Stimulated activated effector memory CD8-positive, alpha-beta T cell treated with anti-CD3 and anti-CD28 coated beads, Interleukin-12 subunit alpha, Interleukin-12 subunit beta, amount 100 ng/mL, for 72 hours (primary cell): Measurements from ENCODE around the gene GTF3C1.
A peak's percentile ranks its signal among the peaks of the same experiment; 100 is the strongest.

Source experiments
- ATAC-seq: fragments of 150-1000 bp; cut with Tn5 transposase; 2 replicates; pipeline ENCODE4 v1.10.0; 2021
- DNase-seq, 2 donors: peaks; one replicate each; pipeline ENCODE4 v3.0.0; 2021 to 2022; ENCODE audit warnings: low spot score in 2 of 2
- H3K27ac Mint-ChIP-seq: one replicate; pipeline ENCODE4 v1.8.0; 2022; ENCODE audit warnings: mild to moderate bottlenecking, mixed read lengths
- H3K36me3 Mint-ChIP-seq: one replicate; pipeline ENCODE4 v1.8.0; 2022; ENCODE audit warnings: mild to moderate bottlenecking, mixed read lengths
- H3K4me1 Mint-ChIP-seq: one replicate; pipeline ENCODE4 v1.8.0; 2022; ENCODE audit warnings: mixed read lengths
- H3K4me3 Mint-ChIP-seq: one replicate; pipeline ENCODE4 v1.8.0; 2022; ENCODE audit warnings: mild to moderate bottlenecking, mixed read lengths
- H3K9me3 Mint-ChIP-seq: one replicate; pipeline ENCODE4 v1.8.0; 2022; ENCODE audit warnings: mixed read lengths

GTF3C1 gene

DNA sequence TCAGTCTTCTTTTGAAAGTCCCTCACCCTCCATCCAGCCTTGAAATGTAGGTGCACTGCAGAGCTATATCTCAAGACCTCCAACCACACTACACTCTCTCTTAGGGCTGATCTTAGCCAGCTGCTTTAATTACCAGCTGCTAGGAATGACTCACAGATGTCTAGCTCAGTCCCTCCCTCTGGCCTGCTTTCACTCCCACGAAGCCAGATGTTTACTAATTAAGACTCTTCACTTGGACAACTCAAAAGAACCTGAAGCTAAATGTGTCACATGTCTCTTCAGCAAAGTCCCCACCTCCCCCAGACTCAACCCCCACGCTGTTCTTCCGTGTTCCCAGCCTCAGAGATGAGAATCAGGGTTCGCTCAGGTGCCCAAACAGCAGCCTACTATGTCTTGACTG lies 2.6 kb downstream of the GTF3C1 start:
- H3K4me3 Mint-ChIP-seq: peak overlapping the region; percentile 22
- no peak for DNase-seq
- peaks cover 48% of the 10 kb centered on the region for H3K36me3 Mint-ChIP-seq
- no peaks in the 10 kb centered on the region for H3K9me3 Mint-ChIP-seq
- peak overlapping the region; percentile 26 for H3K27ac Mint-ChIP-seq
- ATAC-seq: peak; percentile 57
- H3K4me1 Mint-ChIP-seq: peaks cover 57% of the 10 kb centered on the region

- H3K36me3 Mint-ChIP-seq: peaks cover 63% of the 10 kb centered on the region
- H3K9me3 Mint-ChIP-seq: peaks cover 3% of the 10 kb centered on the region
- no peak overlapping the region for H3K27ac Mint-ChIP-seq
- peaks cover 60% of the 10 kb centered on the region for H3K4me1 Mint-ChIP-seq
- ATAC-seq (no peak), DNase-seq (no peak)
- H3K4me3 Mint-ChIP-seq: no peak overlapping the region
Observed at GRCh38 chr16:27544671-27545070, 5.0 kb downstream of the GTF3C1 start.

DNA sequence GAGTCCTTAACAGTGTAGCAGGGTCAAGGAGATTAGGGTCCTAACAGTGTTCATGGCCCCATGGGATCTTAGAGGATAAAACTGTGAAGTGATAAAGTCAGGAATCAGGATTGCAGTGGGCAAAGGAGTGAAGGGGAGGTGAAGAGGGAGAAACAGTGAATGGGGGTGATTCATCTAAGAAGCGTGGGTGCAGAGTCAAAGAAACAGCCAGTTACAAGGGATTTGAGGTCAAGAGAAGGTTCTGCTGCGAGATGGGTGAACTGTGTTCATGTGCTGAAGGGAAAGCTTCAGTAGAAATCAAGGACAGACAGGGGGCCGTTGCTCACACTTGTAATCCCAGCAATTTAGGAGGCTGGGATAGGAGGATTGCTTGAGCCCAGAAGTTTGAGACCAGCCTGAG lies 5.9 kb downstream of the GTF3C1 start:
- Mint-ChIP-seq H3K27ac (peak overlapping the region; percentile 10), H3K9me3 (peaks cover 3% of the 10 kb centered on the region)

DNA sequence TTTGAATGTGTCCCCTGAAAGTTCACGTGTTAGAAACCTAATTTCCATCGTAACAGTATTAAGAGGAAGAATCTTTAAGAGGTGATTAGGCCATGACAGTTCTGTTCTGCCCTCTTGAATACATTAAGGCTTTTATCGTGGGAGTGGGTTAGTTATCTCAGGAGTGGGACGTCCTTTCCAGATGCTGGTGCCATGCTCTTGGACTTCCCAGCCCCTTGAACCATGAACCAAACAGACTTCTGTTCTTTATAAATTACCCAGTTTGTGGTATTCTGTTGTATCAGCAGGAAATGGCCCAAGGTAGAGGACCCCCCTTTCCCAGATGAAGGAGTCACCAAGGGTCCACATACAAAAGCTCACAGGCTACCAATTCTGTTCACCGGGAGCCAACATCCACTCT lies 10.1 kb downstream of the GTF3C1 start:
- peaks cover 35% of the 10 kb centered on the region for H3K4me1 Mint-ChIP-seq
- H3K9me3 Mint-ChIP-seq: peaks cover 3% of the 10 kb centered on the region
- peak overlapping the region; percentile 80 for H3K27ac Mint-ChIP-seq
- peaks cover 95% of the 10 kb centered on the region for H3K36me3 Mint-ChIP-seq
- ATAC-seq: no peak
- no peak overlapping the region for H3K4me3 Mint-ChIP-seq
- DNase-seq: no peak

More for the DNA sequence above, 5.9 kb downstream of the GTF3C1 start:
- DNase-seq (no peak), ATAC-seq (no peak)
- peaks cover 60% of the 10 kb centered on the region for H3K4me1 Mint-ChIP-seq
- H3K4me3 Mint-ChIP-seq: no peak overlapping the region
- peaks cover 66% of the 10 kb centered on the region for H3K36me3 Mint-ChIP-seq

GRCh38 chr16:27539120-27539519 lies 10.6 kb downstream of the GTF3C1 start:
- DNase-seq: no peak
- ATAC-seq: peak; percentile 79
- peaks cover 35% of the 10 kb centered on the region for H3K4me1 Mint-ChIP-seq
- peaks cover 93% of the 10 kb centered on the region for H3K36me3 Mint-ChIP-seq
- no peak overlapping the region for H3K4me3 Mint-ChIP-seq
- H3K27ac Mint-ChIP-seq: peak overlapping the region; percentile 80
- H3K9me3 Mint-ChIP-seq: peaks cover 3% of the 10 kb centered on the region

- Mint-ChIP-seq H3K4me1 (peaks cover 30% of the 10 kb centered on the region), H3K9me3 (peaks cover 3% of the 10 kb centered on the region), H3K4me3 (no peak overlapping the region), H3K27ac (peak overlapping the region; percentile 80), H3K36me3 (peaks cover 93% of the 10 kb centered on the region)
- DNase-seq (no peak), ATAC-seq (no peak)
Observed at GRCh38 chr16:27538528-27538927, 11.2 kb downstream of the GTF3C1 start.

GRCh38 chr16:27534256-27534655 lies 15.5 kb downstream of the GTF3C1 start:
- peaks cover 91% of the 10 kb centered on the region for H3K36me3 Mint-ChIP-seq
- H3K27ac Mint-ChIP-seq: no peak overlapping the region
- ATAC-seq: no peak
- no peaks in the 10 kb centered on the region for H3K9me3 Mint-ChIP-seq
- DNase-seq: no peak
- H3K4me3 Mint-ChIP-seq: no peak overlapping the region
- H3K4me1 Mint-ChIP-seq: peaks cover 24% of the 10 kb centered on the region

- Mint-ChIP-seq H3K4me3 (no peak overlapping the region), H3K9me3 (no peaks in the 10 kb centered on the region), H3K36me3 (peaks cover 91% of the 10 kb centered on the region), H3K27ac (peak overlapping the region; percentile 24), H3K4me1 (peaks cover 20% of the 10 kb centered on the region)
- DNase-seq (no peak), ATAC-seq (no peak)
Observed at GRCh38 chr16:27531826-27532800, 17.6 kb downstream of the GTF3C1 start.

GRCh38 chr16:27531186-27531585 lies 18.5 kb downstream of the GTF3C1 start:
- Mint-ChIP-seq H3K4me3 (no peak overlapping the region), H3K36me3 (peaks cover 91% of the 10 kb centered on the region), H3K27ac (peak overlapping the region; percentile 24), H3K9me3 (no peaks in the 10 kb centered on the region), H3K4me1 (peaks cover 20% of the 10 kb centered on the region)
- no peak for ATAC-seq
- no peak for DNase-seq

DNA sequence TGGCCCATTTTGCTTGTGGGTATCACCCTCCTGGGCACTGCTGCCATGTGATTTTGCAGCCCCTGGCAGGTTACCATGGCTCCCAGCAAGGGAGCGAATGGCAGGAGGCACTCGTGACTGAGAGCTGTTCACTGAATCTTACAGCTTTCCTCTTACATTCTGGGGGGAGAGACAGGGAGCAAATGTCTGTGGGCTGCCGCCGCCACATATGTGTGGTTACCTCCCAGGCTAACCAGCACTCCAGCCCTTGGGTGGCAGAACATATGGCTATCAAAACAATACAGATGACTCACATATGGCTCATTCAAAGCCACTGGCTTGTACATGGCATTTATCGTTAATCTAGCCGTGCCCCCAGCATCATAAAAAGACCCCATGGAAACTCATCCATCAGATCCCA lies 19.8 kb downstream of the GTF3C1 start:
- peaks cover 20% of the 10 kb centered on the region for H3K4me1 Mint-ChIP-seq
- ATAC-seq (no peak), DNase-seq (no peak)
- H3K27ac Mint-ChIP-seq: no peak overlapping the region
- H3K36me3 Mint-ChIP-seq: peaks cover 92% of the 10 kb centered on the region
- no peaks in the 10 kb centered on the region for H3K9me3 Mint-ChIP-seq
- H3K4me3 Mint-ChIP-seq: no peak overlapping the region

- H3K27ac Mint-ChIP-seq: peak overlapping the region; percentile 20
- H3K36me3 Mint-ChIP-seq: peaks cover 89% of the 10 kb centered on the region
Observed at GRCh38 chr16:27528294-27528693, 21.4 kb downstream of the GTF3C1 start.

GRCh38 chr16:27526180-27526579 lies 23.5 kb downstream of the GTF3C1 start:
- no peak overlapping the region for H3K27ac Mint-ChIP-seq
- H3K4me3 Mint-ChIP-seq: no peak overlapping the region
- H3K4me1 Mint-ChIP-seq: peaks cover 24% of the 10 kb centered on the region
- no peaks in the 10 kb centered on the region for H3K9me3 Mint-ChIP-seq
- DNase-seq (no peak), ATAC-seq (no peak)
- H3K36me3 Mint-ChIP-seq: peaks cover 80% of the 10 kb centered on the region

More at GRCh38 chr16:27528294-27528693, 21.4 kb downstream of the GTF3C1 start:
- Mint-ChIP-seq H3K9me3 (no peaks in the 10 kb centered on the region), H3K4me3 (no peak overlapping the region), H3K4me1 (peaks cover 20% of the 10 kb centered on the region)
- DNase-seq: no peak
- no peak for ATAC-seq

GRCh38 chr16:27522173-27522707 lies 27.5 kb downstream of the GTF3C1 start:
- peaks cover 14% of the 10 kb centered on the region for H3K4me1 Mint-ChIP-seq
- no peak for ATAC-seq

GRCh38 chr16:27520982-27521673 lies 28.6 kb downstream of the GTF3C1 start:
- Mint-ChIP-seq H3K27ac (peak overlapping the region; percentile 63), H3K4me1 (peaks cover 14% of the 10 kb centered on the region), H3K36me3 (peaks cover 46% of the 10 kb centered on the region), H3K9me3 (no peaks in the 10 kb centered on the region), H3K4me3 (no peak overlapping the region)
- ATAC-seq: no peak
- DNase-seq: no peak

More at GRCh38 chr16:27522173-27522707, 27.5 kb downstream of the GTF3C1 start:
- Mint-ChIP-seq H3K36me3 (peaks cover 48% of the 10 kb centered on the region), H3K4me3 (no peak overlapping the region), H3K9me3 (no peaks in the 10 kb centered on the region), H3K27ac (peak overlapping the region; percentile 63)
- no peak for DNase-seq

DNA sequence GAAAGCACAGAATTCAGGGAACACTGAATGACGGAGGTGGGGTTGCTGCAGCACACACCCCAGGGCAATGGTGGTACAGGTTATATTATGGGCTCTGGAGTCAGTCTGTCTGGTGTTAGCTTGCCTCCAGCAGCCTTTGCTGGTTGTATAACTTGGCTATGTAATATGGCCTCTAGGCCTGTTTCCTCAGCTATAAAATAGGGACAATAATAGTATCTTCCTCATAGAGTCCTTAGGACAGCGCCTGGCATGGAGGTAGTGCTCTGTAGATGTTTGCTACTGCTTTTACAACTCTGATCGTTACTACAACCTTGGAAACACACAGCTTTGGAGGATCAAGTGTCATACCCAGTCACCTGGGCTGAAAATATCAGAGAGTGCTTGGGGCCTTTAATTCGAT lies 31.5 kb downstream of the GTF3C1 start:
- ATAC-seq (no peak), DNase-seq (no peak)
- no peak overlapping the region for H3K27ac Mint-ChIP-seq
- H3K36me3 Mint-ChIP-seq: peaks cover 34% of the 10 kb centered on the region
- H3K4me3 Mint-ChIP-seq: no peak overlapping the region
- peaks cover 19% of the 10 kb centered on the region for H3K4me1 Mint-ChIP-seq
- no peaks in the 10 kb centered on the region for H3K9me3 Mint-ChIP-seq
